Stimulated activated naive CD4-positive, alpha-beta T cell treated with Interleukin-2 at 50 U/mL for 16 hours (primary cell): ENCODE data around the gene PLEKHA5.

Experiments used
- DNase-seq: peaks from one replicate; lab custom pipeline; 2025; lab: John Stamatoyannopoulos, UW

Gene PLEKHA5

DNA sequence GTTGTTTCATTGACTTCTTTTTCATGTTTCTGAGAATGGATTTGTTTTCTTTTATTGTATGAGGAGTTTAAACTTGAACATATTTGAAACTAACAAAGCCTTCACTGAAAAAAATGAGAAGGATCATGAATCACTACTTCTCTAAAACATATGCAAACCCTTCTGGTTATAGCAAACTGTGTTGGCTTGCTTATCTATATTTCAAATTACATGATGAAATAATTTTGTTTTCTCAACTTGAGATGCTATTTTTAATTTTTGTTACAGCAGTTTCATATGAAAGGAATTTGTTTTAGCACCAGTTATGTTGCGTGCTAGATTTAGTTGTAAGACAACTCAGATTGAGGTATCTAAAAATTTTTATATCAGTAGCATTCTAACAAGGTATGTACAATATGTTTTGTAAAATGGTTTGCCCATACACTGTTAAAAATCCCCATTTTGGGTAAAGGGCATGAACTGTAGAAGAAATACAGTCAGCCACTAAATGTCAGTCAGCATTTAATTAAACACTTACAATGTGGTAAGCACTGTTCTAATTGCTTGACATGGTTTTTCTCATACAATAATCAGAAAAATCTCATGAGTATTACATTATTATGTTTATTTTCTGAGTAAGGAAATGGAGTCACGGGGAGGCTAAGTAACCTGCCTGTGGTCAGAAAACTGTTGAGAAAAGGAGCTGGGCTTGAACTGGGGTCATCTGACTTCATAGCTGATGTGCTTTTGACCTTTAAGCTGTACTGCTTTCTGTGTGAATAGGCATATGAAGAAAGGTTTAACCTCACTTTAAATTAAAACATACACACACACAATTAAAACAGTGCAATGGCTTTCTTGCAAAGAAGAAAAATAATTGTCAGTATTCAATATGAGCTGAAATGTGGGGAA is 105.7 kb downstream of the PLEKHA5 start:
- no peak for DNase-seq

DNA sequence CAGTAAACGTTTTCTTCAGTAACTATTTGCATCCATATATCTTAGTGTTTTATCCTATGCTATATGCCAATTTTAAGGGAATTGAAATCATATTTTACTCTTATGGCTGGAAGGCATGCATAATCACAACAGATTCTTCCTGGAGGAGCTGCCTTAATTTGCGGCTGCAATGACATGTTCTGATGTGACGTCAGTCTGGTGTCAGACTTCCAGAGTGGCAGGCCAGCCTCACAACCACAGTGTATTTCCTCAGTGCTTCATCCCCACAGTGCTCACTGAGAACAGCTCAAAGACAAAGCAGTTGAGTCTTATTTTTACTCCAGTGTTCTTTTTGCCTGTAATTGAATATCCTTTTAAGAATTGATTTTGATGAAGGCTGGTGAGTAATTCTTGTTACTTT is 107.1 kb downstream of the PLEKHA5 start:
- DNase-seq, result no peak

DNA sequence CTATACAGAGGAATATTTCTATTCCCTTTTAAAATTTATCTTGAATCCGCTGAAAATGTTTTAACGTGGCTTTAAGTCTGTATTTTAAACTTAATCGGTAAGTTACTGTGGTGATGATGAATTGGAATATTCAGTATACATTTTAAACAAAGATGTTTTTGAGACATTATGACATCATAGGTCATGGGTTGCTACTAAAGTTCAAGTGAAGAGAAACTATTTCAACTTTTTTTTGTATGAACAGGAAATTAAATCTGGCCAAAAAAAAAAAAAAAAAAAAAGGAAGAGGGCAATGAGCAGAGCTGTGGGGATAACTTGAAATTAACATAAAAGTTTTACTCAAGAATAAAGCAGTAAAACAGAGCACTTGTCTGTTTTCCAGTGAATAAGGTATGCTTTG is 109.0 kb downstream of the PLEKHA5 start:
- DNase-seq, result no peak

DNA sequence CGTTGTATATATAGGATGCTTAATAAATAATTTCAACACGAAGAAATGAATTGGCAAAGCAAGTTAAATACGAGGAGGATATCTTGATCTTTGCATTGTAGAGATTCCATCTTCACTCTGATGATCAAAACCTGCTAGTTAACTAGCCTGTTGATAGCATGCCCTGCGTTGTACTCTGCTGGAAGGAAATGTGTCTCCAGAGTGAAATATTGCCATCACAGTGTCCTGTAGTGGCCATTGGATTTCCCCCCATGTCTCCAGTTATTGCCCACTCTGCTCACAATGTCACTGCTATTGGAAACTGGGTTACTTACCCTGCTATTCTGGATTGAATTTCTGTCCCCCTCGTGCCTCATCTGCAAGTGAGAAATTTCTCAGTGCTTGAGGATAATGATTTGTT is 109.6 kb downstream of the PLEKHA5 start:
- DNase-seq, result no peak

DNA sequence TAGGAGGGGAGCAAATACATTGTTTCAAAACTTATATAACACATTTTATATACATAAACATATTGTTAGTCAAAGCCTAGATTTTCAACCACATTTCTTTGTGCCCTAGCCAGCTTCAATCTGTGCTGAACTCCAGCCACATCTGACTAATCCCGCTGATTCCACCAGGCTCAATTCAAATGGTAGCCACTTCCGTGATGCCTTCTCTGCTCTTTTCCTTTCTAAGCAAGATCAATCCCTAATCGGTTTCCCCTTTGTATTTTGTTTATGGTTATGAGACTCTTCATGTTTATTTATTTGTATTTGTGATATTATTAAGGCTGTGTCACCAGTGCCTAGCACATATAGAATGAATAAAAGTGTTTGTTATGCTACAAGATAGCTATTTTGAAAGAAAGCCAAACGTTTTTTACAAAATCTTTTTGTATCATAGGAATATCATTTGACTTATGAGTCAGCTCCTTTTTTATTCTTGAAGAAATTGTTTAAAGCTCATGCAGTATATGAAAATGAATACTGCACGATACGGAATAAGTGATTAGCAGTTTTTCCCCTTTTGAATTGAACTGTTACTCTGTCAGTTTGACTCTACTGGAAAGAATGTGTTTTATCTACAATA is 110.2 kb downstream of the PLEKHA5 start:
- DNase-seq, result no peak

DNA sequence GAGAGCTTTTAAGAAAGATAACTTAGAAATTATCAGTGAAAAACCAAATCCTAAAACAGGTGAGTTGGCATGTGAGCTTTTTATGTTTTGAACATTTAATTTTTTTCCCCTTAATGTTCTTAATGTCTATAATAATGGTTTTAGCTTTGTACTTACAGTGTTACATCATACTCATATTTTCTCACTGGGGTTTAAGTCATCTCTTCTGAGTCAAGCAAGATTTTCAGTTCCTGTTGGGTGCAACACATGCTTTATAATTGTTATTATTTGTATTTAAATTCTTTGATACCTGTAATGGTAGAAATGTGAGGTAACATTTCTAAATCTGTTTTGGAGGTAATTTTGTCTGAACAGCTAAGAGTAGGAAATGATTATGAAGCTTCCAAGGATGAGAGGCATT is 113.0 kb downstream of the PLEKHA5 start:
- no peak for DNase-seq

DNA sequence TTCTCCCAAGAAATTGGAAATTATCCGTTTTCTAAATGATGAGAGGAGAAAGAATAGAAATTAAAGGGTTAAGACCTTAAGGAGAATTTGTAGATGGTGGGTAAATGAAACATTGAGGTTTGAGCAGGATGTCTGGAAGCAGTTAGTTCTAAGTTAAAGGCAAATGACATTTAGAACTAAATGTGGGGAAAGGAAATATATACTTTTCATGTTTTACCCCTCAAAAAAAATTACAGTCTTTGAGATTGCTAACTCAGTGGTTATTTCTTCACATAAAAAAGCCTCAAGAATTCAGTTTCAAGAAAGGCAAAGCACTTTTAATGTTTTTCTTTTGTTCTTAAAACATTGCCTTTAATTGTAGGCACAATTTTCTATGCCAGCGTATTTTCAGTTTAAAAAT is 114.0 kb downstream of the PLEKHA5 start:
- DNase-seq, result no peak

DNA sequence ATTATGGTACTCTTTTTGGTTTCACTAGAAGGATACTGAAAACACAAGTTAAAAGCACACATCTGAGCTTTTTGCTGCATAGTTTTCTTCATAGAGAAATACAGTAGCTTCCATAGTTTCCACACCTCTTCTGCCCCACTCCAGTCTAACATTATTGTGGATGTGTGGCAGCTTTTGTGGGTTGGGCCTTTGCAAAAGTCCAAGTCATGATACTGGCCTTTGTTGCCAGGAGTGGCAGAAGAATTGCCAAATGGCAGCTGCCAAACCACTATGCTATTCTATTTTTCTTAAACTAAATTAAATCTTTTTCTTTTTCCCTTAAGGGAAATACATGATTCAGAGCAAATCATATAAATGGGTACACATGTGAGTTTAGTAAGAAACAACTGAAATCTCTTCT is 114.8 kb downstream of the PLEKHA5 start:
- DNase-seq, result no peak

DNA sequence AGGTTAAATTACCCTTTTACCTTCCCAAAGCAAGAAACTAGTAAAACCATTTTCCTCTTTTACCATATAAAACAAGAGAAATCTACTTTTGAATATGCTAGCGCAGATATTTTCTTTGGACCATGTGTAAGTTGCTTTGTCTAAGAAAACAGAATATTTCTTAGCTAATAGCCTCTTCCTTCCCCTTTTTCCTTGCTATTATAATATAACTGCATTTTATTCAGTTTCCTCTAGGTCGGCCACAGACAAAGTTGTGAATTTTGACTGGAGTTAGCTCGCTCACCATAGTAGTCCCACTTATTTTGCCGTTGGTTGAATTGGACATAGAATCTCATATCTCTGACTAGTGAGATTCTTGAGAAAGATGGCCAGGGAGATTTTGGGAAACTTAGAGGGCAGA is 115.6 kb downstream of the PLEKHA5 start:
- DNase-seq, result no peak

DNA sequence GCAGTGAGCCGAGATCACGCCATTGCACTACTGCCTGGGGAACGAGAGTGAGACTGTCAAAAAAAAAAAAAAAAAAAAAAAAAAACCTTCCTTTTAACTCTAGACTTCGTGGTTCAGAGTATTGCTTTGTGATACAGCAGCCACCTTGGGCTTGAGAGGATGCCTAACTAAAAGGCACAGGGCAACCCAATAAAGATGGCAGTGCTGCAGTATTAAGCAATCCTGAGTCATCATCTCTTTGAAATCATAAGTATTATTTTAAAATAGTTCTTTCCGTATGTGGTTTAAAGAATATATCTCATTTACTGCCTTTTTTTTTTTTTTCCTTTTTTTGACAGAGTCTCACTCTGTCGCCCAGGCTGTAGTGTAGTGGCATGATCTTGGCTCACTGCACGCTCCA is 116.1 kb downstream of the PLEKHA5 start:
- no peak for DNase-seq

DNA sequence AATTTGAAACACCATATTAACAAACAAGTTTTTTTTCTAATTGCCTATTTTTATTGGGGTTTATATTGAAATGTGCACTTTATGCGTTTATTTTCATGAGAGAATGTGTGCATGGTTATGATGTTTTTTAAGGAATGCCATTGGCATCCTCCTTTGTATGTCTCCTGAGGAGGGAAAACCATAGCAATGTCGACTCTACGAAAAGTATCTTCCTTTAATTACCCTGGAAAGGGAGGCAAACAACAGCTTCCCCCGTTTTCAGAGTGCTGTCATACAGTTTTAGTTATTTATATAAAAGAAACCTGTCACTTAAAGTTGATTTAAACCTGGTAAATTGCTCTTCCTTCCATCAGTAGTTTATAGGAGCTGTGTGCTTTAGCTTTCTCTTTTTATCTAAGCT is 117.4 kb downstream of the PLEKHA5 start:
- no peak for DNase-seq

DNA sequence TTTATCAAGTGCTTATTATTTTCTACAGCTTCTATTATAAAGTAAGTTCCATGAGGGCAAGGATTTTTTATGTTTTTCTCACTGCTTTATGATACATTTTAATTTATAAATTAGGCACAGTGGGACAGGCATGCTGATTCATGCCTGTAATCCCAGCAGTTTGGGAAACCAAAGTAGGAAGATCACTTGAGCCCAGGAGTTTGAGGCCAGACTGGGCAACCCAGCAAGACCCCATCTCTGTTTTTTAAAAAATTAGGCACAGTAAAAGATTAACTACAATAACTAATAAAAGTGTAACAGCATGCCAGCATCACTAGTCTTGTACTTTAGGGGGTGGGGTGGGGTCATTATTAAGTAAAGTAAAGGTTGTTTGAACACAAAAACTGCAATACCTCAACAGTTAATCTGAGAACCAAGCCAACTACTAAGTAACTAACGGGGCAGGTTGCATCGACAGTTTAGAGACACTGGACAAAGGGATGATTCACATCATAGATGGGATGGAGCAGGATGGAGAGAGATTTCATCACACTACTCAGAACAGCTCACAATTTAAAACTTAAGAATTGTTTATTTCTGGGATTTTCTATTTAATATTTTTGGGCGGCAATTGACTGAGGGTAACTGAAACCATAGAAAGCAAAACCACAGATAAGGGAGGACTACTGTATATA is 119.5 kb downstream of the PLEKHA5 start:
- no peak for DNase-seq

DNA sequence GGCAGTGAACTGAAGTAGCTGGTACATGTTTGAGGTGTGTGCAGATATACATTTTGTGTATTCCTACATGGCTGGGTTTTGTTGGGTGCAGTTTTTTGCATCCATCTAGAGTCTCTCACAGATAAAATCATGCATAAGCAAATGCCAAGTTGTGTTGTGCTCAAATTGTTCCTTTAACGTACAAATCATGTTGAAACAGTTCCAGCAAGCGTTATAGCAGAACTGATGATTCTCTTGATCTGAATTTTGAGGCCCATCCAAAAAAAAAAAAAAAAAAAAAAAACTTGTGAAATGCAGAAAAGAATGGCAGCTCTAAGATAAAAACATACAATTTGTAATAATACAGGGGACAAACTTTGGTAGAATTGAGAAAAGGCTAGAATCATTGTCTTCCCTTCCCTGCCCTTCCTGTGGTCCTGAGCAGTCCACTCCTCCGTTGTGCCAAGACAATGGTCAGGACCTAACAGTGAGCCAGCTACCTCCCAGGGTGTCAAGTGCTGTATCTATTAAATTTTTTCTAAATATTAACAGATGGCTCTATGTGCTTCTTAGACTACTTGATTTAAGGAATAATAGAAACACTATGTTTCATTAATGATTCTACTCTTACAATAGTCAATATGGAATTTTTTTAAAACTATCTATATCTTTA is 122.1 kb downstream of the PLEKHA5 start:
- DNase-seq, result no peak

DNA sequence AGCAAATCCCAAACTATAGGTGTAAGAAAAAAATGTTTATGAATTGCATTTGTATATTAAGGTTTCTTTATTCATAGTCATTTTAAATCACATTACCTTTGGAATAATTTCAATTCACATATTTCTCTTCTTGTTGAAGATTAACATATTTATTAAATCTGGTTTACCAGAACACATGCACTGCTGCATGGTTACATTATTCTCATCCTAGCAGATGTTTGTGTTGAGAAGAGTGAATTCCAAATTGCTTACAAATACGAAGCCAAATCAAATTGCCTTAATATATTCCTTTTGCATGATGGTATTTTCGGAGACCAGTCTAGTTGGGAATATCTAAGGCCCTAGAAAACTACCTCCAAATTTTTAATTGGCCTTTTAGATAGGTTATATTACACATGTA is 130.6 kb downstream of the PLEKHA5 start:
- DNase-seq, result no peak

DNA sequence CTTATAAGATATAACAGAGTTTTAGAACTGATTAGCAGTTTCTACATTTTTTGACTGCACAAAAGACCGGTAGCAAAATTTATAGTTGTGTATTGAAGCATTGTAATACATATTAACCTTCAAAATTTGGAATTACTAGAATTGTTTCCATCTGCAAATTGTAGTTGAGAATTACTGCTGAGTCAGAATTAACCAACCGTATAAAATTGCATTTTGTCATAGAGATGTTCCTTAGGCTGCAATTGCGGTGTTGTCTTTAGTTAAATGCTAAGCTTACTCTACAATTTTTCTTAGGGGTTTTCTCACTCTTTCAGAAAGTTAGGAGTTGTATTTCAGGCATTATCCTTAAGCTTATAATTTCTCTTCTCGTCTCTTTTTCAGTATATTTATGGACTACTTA is 132.2 kb downstream of the PLEKHA5 start:
- no peak for DNase-seq

DNA sequence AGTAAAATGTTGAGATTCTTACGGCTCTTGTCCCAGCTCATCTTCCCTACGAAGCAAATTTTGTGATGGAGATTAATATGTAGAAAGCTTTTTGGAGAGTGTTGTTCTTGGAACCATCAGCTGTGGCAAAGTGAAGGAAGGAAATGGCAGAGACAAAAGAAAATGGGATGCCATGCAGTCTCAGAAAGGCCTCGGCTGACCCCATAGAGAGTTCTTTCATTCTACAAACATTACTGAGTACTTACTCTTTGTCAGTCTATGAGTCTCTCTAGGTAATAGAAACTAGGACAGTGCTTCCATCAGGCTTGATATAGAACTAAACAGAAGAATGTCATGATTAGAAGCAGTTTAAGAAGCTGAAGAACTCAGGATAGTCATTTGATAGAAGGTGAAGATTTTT is 134.1 kb downstream of the PLEKHA5 start:
- no peak for DNase-seq

DNA sequence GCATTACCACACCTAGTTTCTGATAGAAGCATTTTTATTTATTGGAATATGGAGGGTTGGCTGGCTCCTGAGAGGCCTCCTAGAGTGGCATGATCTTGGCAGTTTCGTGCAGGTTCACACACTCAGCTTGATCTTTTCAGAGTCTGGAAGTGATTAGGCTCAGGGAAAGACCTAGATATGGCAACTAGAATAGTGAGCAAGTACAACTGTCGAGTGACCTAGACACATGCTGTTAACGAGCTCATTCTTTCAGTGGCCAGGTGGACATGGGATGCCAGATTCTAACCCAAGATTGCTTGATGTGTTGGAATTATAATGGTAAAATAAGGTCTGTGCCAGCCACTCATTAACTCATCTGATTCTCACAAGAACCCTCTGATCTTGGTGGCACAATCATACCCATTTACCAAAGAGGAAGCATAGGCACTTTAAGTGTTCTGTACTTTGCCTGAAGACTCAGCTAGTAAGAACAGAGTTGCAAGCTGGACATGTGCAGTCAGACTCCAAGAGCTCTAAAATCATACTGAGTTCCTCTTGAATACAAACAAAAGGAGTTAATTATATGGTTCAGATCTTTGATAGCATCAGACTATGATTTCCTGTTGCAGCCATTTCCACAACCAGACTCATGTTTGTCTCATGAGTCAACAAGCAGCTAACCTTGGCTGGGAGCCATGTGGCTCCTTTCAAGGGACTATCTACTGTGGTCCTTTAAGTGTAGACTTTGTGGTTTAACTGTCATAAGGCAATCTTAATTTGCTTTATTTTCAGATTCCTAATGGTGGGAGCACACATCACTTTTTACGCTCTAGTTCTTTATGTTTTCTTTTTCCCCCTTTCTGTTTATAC is 144.2 kb downstream of the PLEKHA5 start:
- peak; percentile 42 for DNase-seq

DNA sequence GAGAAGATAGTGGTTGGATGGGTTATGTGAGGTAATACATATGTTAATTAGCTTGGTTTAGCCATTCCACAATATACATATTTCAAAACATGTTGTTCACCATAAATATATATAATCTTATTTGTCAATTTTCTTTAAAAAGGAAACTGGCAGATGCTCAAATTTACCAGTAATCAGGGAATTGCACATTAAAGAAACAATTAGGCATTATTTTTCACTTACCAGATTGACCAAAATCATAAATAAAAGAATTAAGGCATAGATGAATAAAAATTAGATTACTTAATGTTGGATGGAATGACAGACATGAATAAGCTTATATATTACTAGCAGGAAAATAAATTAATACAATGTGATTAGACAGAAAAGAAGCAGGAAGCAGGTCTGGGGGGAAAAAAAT is 147.2 kb downstream of the PLEKHA5 start:
- no peak for DNase-seq

DNA sequence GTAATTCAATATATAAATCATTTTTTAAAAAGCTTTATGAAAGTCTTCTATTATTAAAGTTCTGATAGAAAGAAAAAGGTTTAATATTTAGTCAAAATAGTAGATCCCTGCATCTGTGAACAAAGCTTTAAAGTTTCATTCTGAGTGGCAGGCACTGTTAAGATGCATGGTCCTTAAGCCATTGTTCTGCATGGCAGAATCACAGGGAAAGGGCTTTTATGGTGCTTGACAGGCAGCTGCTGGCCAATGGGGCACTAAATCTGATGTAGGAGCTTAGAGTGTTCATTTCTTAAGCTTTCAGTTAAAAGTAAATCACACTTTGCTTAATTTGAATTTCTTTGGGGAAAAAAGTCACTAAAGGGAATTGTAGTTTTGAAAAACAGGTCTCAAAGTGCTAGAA is 148.2 kb downstream of the PLEKHA5 start:
- DNase-seq, result no peak

DNA sequence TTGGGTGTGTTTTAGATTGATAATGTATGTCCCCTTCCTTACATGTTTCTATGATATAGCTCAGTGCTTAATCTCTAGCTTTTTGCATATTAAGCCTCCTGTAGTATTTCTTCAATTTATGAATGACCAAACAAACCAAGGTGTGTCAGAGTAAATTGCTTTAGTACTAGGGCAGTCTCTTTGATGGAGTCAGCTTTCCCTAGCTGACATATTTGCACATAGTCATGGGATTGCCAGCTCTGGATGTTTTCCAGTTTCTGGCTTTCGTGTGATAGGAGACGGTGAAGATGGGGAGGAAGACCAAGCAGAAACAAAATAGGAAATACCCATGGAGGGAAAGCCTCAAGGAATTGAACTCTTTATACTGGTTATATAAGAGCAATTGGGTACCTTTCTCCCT is 148.9 kb downstream of the PLEKHA5 start:
- no peak for DNase-seq

DNA sequence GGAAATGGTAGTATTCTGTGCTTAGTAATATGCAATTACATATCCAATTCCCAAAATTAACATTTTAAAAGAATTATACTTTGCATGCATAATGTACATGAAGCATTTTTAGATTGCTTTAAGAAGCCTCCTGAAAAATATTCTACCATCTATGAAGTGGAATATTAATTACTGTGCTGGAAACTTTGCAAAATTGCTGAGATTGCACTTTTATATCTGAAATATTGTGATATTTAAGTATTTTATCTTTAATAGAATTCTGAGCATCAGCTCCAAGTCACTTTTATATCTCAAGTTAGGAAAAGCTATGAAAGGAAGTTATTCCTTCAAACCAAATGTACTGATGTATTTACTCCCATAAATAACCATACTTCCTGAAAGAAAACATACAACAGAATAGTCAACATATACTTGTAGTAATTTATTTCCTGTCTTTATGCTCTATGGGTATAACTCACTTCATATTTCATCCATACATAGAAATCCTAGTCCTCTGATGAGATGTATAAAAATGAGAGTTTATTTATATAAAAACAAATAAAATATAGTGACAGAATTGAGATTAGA is 152.7 kb downstream of the PLEKHA5 start:
- DNase-seq, result no peak
